H1 (cell line): ENCODE results near the gene ARL3. TPM values are rescaled to one million over a fixed set of nuclear protein-coding genes. Genes with fewer than 3 reads are reported as not detected.

ENCODE experiments used
- CTCF ChIA-PET: fragments of 300-600 bp; sonication (Branson Sonifier 250); formaldehyde crosslinking; loops from one replicate; lab custom pipeline; 2021; ENCODE audit not compliant: partially characterized antibody; lab: Charles Lee
- POLR2A ChIA-PET: fragments of 300-600 bp; sonication (Branson Sonifier 250); formaldehyde crosslinking; loops from one replicate; lab custom pipeline; 2021; ENCODE audit warnings: inconsistent platforms; ENCODE audit not compliant: partially characterized antibody; lab: Charles Lee
- DNase-seq, 2 experiments: peaks; one replicate each; pipeline versions ENCODE4 v3.0.0 to v3.0.0-alpha.2; 2010 to 2022; ENCODE audit warnings: low spot score in 2 of 2, low read depth in 1 of 2, mixed read lengths in 1 of 2
- FAIRE-seq: peaks from 2 replicates; lab custom pipeline; 2011; peaks lifted over from hg19 to GRCh38; lab: Jason Lieb, UNC
- H2AFZ ChIP-seq: 2 replicates; pipeline ENCODE4 v1.8.1; 2012; ENCODE audit warnings: low read length, inconsistent platforms
- H2AK5ac ChIP-seq: 2 replicates; pipeline ENCODE4 v1.6.1; 2013; ENCODE audit warnings: low read depth, low read length
- H2BK120ac ChIP-seq: replicated peaks from 2 replicates; pipeline ENCODE3; 2013; ENCODE audit warnings: low read depth, low read length, inconsistent platforms
- H2BK12ac ChIP-seq: 2 replicates; pipeline ENCODE4 v1.6.1; 2013; ENCODE audit warnings: low read depth, low read length
- H2BK15ac ChIP-seq: 2 replicates; pipeline ENCODE4 v1.6.1; 2013; ENCODE audit warnings: low read length
- H2BK20ac ChIP-seq: 2 replicates; pipeline ENCODE4 v1.6.1; 2013; ENCODE audit warnings: low read length
- H2BK5ac ChIP-seq: 2 replicates; pipeline ENCODE4 v1.6.1; 2013; ENCODE audit warnings: low read depth, low read length
- H3K14ac ChIP-seq: 2 replicates; pipeline ENCODE4 v1.6.1; 2013; ENCODE audit warnings: inconsistent platforms; ENCODE audit not compliant: insufficient read length
- H3K18ac ChIP-seq: 2 replicates; pipeline ENCODE4 v1.6.1; 2013; ENCODE audit warnings: low read length; ENCODE audit errors: extremely low read depth
- H3K23ac ChIP-seq: 2 replicates; pipeline ENCODE4 v1.6.1; 2013; ENCODE audit warnings: inconsistent platforms; ENCODE audit not compliant: insufficient read length
- H3K23me2 ChIP-seq: 2 replicates; pipeline ENCODE4 v1.6.1; 2013; ENCODE audit warnings: low read depth, low read length
- H3K27ac ChIP-seq: 2 replicates; pipeline ENCODE4 v1.6.1; 2011; ENCODE audit warnings: low read depth, low read length, inconsistent platforms
- H3K27me3 ChIP-seq, 4 experiments: replicated peaks in 1 of 4; 1 replicate in 1 of 4; 2 replicates in 3 of 4; pipeline versions ENCODE4 v1.6.1 to v1.8.1; 2011 to 2013; ENCODE audit warnings: low read length in 3 of 4, mild to moderate bottlenecking in 3 of 4, inconsistent platforms in 2 of 4, mixed read lengths in 2 of 4, moderate library complexity in 1 of 4; ENCODE audit not compliant: control insufficient read depth in 3 of 4, insufficient read depth in 3 of 4; ENCODE audit errors: extremely low read depth in 1 of 4
- H3K36me3 ChIP-seq, 4 experiments: 2 replicates each; pipeline versions ENCODE4 v1.6.1 to v1.8.1; 2011 to 2013; ENCODE audit warnings: mild to moderate bottlenecking in 4 of 4, low read length in 3 of 4, moderate library complexity in 2 of 4, control low read depth in 1 of 4, inconsistent platforms in 1 of 4; ENCODE audit not compliant: insufficient read depth in 4 of 4, control insufficient read depth in 2 of 4
- H3K4ac ChIP-seq: replicated peaks from 2 replicates; pipeline ENCODE3; 2013; ENCODE audit warnings: low read length, low read depth, mixed read lengths, inconsistent platforms; ENCODE audit not compliant: insufficient read length
- H3K4me1 ChIP-seq, 4 experiments: replicated peaks in 1 of 4; 1 replicate in 1 of 4; 2 replicates in 3 of 4; pipeline versions ENCODE4 v1.6.1 to v1.8.1; 2011 to 2013; ENCODE audit warnings: low read length in 3 of 4, inconsistent platforms in 2 of 4, mixed read lengths in 1 of 4; ENCODE audit not compliant: insufficient read depth in 4 of 4, control insufficient read depth in 3 of 4
- H3K4me2 ChIP-seq, 2 experiments: 2 replicates each; pipeline versions ENCODE4 v1.6.1 to v1.8.1; 2011 to 2013; ENCODE audit warnings: low read depth in 2 of 2, low read length in 2 of 2, control low read depth in 1 of 2, inconsistent platforms in 1 of 2, mild to moderate bottlenecking in 1 of 2; ENCODE audit not compliant: insufficient read depth in 1 of 2
- H3K4me3 ChIP-seq, 4 experiments: fragments of 200-600, 300-600 bp in 1 of 4; sonication (generic), shearing (Covaris generic), sonication (Bioruptor Twin) in 1 of 4; 2 replicates each; pipeline versions ENCODE4 v1.5.1 to v1.8.1; 2011 to 2016; ENCODE audit warnings: low read length in 4 of 4, low read depth in 3 of 4, control low read depth in 2 of 4, inconsistent platforms in 2 of 4, mild to moderate bottlenecking in 2 of 4, mixed read lengths in 1 of 4, moderate library complexity in 1 of 4; ENCODE audit not compliant: insufficient read depth in 2 of 4; ENCODE audit errors: extremely low read depth in 1 of 4
- H3K56ac ChIP-seq: replicated peaks from 2 replicates; pipeline ENCODE3; 2013; ENCODE audit warnings: low read depth, mild to moderate bottlenecking, mixed read lengths, low read length, inconsistent platforms; ENCODE audit not compliant: insufficient read length
- H3K79me1 ChIP-seq: 2 replicates; pipeline ENCODE4 v1.6.1; 2013; ENCODE audit warnings: low read depth, low read length, control low read depth
- H3K79me2 ChIP-seq, 2 experiments: 2 replicates each; pipeline versions ENCODE4 v1.6.1 to v1.8.1; 2012 to 2013; ENCODE audit warnings: low read length in 2 of 2, mild to moderate bottlenecking in 2 of 2, inconsistent platforms in 1 of 2; ENCODE audit not compliant: insufficient read depth in 2 of 2, control insufficient read depth in 1 of 2
- H3K9ac ChIP-seq, 4 experiments: replicated peaks in 1 of 4; 1 replicate in 1 of 4; 2 replicates in 3 of 4; pipeline versions ENCODE4 v1.6.1 to v1.8.1; 2011 to 2013; ENCODE audit warnings: low read depth in 3 of 4, low read length in 3 of 4, control low read depth in 2 of 4, mild to moderate bottlenecking in 2 of 4, moderate library complexity in 2 of 4, inconsistent platforms in 1 of 4; ENCODE audit errors: extremely low read depth in 1 of 4
- H3K9me3 ChIP-seq, 2 experiments: 2 replicates each; pipeline versions ENCODE4 v1.6.1 to v1.8.1; 2012 to 2013; ENCODE audit warnings: mild to moderate bottlenecking in 2 of 2, moderate library complexity in 2 of 2, control low read depth in 1 of 2, inconsistent platforms in 1 of 2, low read depth in 1 of 2, low read length in 1 of 2, mixed read lengths in 1 of 2; ENCODE audit not compliant: insufficient read depth in 2 of 2
- H4K20me1 ChIP-seq, 2 experiments: replicated peaks in 1 of 2; 2 replicates each; pipeline versions ENCODE3 to v1.8.1; 2011 to 2013; ENCODE audit warnings: inconsistent platforms in 2 of 2, low read length in 2 of 2, mild to moderate bottlenecking in 1 of 2; ENCODE audit not compliant: insufficient read depth in 2 of 2, control insufficient read depth in 1 of 2
- H4K5ac ChIP-seq: 2 replicates; pipeline ENCODE4 v1.6.1; 2013; ENCODE audit warnings: low read length, low read depth, mixed read lengths, inconsistent platforms; ENCODE audit not compliant: insufficient read length
- H4K8ac ChIP-seq: 2 replicates; pipeline ENCODE4 v1.8.0; 2013; ENCODE audit warnings: mild to moderate bottlenecking, moderate library complexity, low read length, inconsistent platforms; ENCODE audit not compliant: insufficient read depth; ENCODE audit errors: extremely low read depth
- H4K91ac ChIP-seq: replicated peaks from 2 replicates; pipeline ENCODE3; 2013; ENCODE audit warnings: low read length, mixed read lengths, inconsistent platforms; ENCODE audit not compliant: insufficient read length
- EGR1 ChIP-seq: IDR thresholded peaks from 2 replicates; pipeline ENCODE4 v1.6.1; 2011; ENCODE audit warnings: low read depth, low read length, borderline replicate concordance
- HDAC6 ChIP-seq: IDR thresholded peaks from one replicate; pipeline ENCODE4 v1.7.1; 2012; ENCODE audit warnings: low read depth, mild to moderate bottlenecking, inconsistent platforms, low read length, moderate library complexity
- POLR2A ChIP-seq, 2 experiments: IDR thresholded peaks; 1 replicate in 1 of 2; 2 replicates in 1 of 2; pipeline ENCODE4 v1.6.1; 2011; ENCODE audit warnings: low read depth in 2 of 2, low read length in 2 of 2, mild to moderate bottlenecking in 2 of 2; ENCODE audit errors: control extremely low read depth in 1 of 2
- SIRT6 ChIP-seq: IDR thresholded peaks from one replicate; pipeline ENCODE4 v1.7.1; 2012; ENCODE audit warnings: low read length, inconsistent platforms
- SP4 ChIP-seq: IDR thresholded peaks from 2 replicates; pipeline ENCODE4 v1.6.1; 2012; ENCODE audit warnings: low read length, inconsistent platforms
- TCF12 ChIP-seq: IDR thresholded peaks from 2 replicates; pipeline ENCODE4 v1.6.1; 2011; ENCODE audit warnings: low read depth, mild to moderate bottlenecking, low read length
- WGBS, 2 experiments: shearing (Covaris generic) in 1 of 2; methylation state at CpG; one replicate each; pipeline versions ENCODE4 v1.1.6 to v1.1.7; 2013 to 2015; ENCODE audit warnings: low lambda C conversion rate in 2 of 2, mixed read lengths in 2 of 2, inconsistent platforms in 1 of 2, low coverage in 1 of 2, missing lambda C conversion rate in 1 of 2; ENCODE audit not compliant: insufficient replicate concordance in 2 of 2, insufficient coverage in 1 of 2, insufficient read length in 1 of 2; ENCODE audit errors: extremely low coverage in 1 of 2, missing lambda C conversion rate in 1 of 2; 5-methylcytosine and 5-hydroxymethylcytosine counted together
- polyA plus RNA-seq, 7 experiments: library from polyadenylated mRNA; depleted of rRNA in 3 of 7; stranded (reverse) in 5 of 7; unstranded in 2 of 7; fragments of >200 nt in 5 of 7; fragments of 200-250 nt in 2 of 7; gene quantifications; 1 replicate in 5 of 7; 2 replicates in 1 of 7; 4 replicates in 1 of 7; pipeline versions ENCODE4 v1.2.1 to v1.2.3, GENCODE V29; 2011 to 2013; ENCODE audit warnings: missing spikeins in 2 of 7, mixed read lengths in 2 of 7
- total RNA-seq: library from RNA; stranded (reverse); fragmentation: NEBNext Ultra II Directional; extraction: Animal tissue kit (Norgen Biotek cat#: 25700); gene quantifications from 2 replicates; pipeline ENCODE4 v1.2.1, GENCODE V29; 2021
- TF ChIP-seq, protein P1 (sequence below): IDR thresholded peaks from 2 replicates; pipeline ENCODE4 v1.6.1; 2011; ENCODE audit warnings: low read depth, mild to moderate bottlenecking, low read length; ENCODE audit not compliant: insufficient read depth

The ARL3 gene
- total and polyA plus RNA-seq, 2 of the 8 experiments (the other 6 are each of a cell fraction or from before 2014, with no cell fraction given) = 8.8 to 16.2 TPM

DNA sequence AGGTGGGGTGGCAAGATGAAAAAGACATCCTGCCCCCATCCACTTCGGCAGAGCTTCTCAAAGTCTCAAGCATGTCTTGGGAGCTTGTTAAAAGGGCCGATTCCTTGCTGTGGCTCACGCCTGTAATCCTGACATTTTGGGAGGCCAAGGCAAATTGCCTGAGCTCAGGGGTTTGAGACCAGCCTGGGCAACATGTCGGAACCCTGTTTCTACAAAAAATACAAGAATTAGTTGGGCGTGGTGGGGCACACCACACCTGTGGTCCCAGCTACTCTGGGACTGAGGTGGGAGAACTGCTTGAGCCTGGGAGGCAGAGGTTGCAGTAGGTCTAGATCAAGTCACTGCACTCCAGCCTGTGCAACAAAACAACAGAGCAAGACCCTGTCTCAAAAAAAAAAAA lies 55.4 kb downstream of the ARL3 start:
- Histone ChIP-seq H3K36me3 (peaks cover 7 to 22% (median 11%) of the 10 kb centered on the region in 4 experiments; a peak in 5 of 8 replicates), H3K18ac (no peak overlapping the region), H2BK20ac (no peak overlapping the region), H2BK12ac (no peak overlapping the region), H4K20me1 (peaks cover 0 to 2% of the 10 kb centered on the region in 2 experiments), H3K14ac (no peak overlapping the region), H3K79me1 (no peaks in the 10 kb centered on the region), H3K23ac (no peak overlapping the region), H3K23me2 (no peaks in the 10 kb centered on the region), H4K8ac (no peak overlapping the region), H3K4ac (no peak overlapping the region), H3K4me3 (no peak overlapping the region), H3K9ac (no peak overlapping the region), H4K5ac (no peak overlapping the region), H3K9me3 (no peaks in the 10 kb centered on the region), H3K79me2 (peaks cover 0 to 1% of the 10 kb centered on the region in 2 experiments; a peak in 1 of 4 replicates), H3K27ac (no peak overlapping the region), H3K56ac (no peak overlapping the region), H2BK5ac (no peak overlapping the region), H2BK120ac (no peak overlapping the region), H2BK15ac (no peak overlapping the region), H4K91ac (no peak overlapping the region), H3K27me3 (no peaks in the 10 kb centered on the region), H3K4me1 (peaks cover 0 to 12% (median 7%) of the 10 kb centered on the region in 4 experiments; a peak in 5 of 7 replicates), H3K4me2 (no peak overlapping the region), H2AK5ac (no peak overlapping the region), H2AFZ (no peak overlapping the region)
- TF ChIP-seq SIRT6 (no peak), HDAC6 (no peak), POLR2A (IDR thresholded peaks at IDR 0.05; ENCODE audit: control extremely low read depth in 1 of 2, low read depth in 2 of 2, low read length in 2 of 2) (no peak), EGR1 (no peak), TCF12 (no peak), SP4 (no peak)
- TF ChIP-seq, protein P1, sequence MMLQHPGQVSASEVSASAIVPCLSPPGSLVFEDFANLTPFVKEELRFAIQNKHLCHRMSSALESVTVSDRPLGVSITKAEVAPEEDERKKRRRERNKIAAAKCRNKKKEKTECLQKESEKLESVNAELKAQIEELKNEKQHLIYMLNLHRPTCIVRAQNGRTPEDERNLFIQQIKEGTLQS = no peak
- FAIRE-seq = no peak
- 91% methylated on average over 5 of the region's 5 CpGs; no CpG with 5 or more reads in 1 of the 2 experiments for WGBS, 2 experiments
- no peak for DNase-seq
- ChIA-PET POLR2A (interaction anchor here (0.6 to 6.5 kb wide), 9 partner anchors 9 to 1078 kb away, joined by 3 to 39 read pairs (median 3); partner anchors contain the start of genes C10orf95, NOLC1 and TRIM8), CTCF (interaction anchor here (0.7 to 13.0 kb wide), 9 partner anchors 10 to 309 kb away, joined by 3 to 145 read pairs (median 5); partner anchors contain the start of gene TRIM8)
